Psoas muscle (tissue), 8 donors: ENCODE data around the gene RASA3. TPM values are rescaled to one million over a fixed set of nuclear protein-coding genes. Genes with fewer than 3 reads are reported as not detected.
"Not testable (repeated sequence)": the region's sequence is repeated elsewhere in the genome, so short reads cannot be mapped to it uniquely, and the experiment has no call there.

Source experiments
- ATAC-seq, 4 donors: fragments of 200-7000 bp; cut with Tn5 transposase; one replicate each; pipeline ENCODE4 v1.9.1; 2020; ENCODE audit warnings: moderate library complexity in 3 of 4, mild to moderate bottlenecking in 2 of 4
- DNase-seq, 2 donors: peaks; one replicate each; pipeline ENCODE4 v3.0.0-alpha.2; 2020
- H3K27ac ChIP-seq: fragments of 200-600 bp; one replicate; pipeline ENCODE4 v1.8.0; 2022
- H3K27me3 ChIP-seq, 3 donors: fragments of 200-600 bp in 1 of 3; one replicate each; pipeline versions ENCODE4 v1.6.1 to v1.8.0; 2013 to 2022; ENCODE audit warnings: low read length in 2 of 3, mild to moderate bottlenecking in 2 of 3, moderate library complexity in 1 of 3; ENCODE audit not compliant: insufficient read depth in 3 of 3
- H3K36me3 ChIP-seq, 2 donors: fragments of 200-600 bp in 1 of 2; one replicate each; pipeline versions ENCODE4 v1.6.1 to v1.8.0; 2013 to 2022; ENCODE audit warnings: low read depth in 1 of 2, mild to moderate bottlenecking in 1 of 2, moderate library complexity in 1 of 2; ENCODE audit not compliant: insufficient read depth in 1 of 2
- H3K4me1 ChIP-seq: fragments of 200-600 bp; one replicate; pipeline ENCODE4 v1.8.0; 2022
- H3K4me3 ChIP-seq: fragments of 200-600 bp; one replicate; pipeline ENCODE4 v1.8.0; 2022; ENCODE audit warnings: mild to moderate bottlenecking
- H3K9me3 ChIP-seq: fragments of 200-600 bp; one replicate; pipeline ENCODE4 v1.8.0; 2022
- CTCF ChIP-seq: fragments of 200-600 bp; IDR thresholded peaks from one replicate; pipeline ENCODE4 v1.8.0; 2022; ENCODE audit warnings: antibody characterized with exemption
- WGBS, 3 donors: extraction: QIAGEN DNeasy Blood & Tissue Kit; methylation state at CpG; one replicate each; pipeline versions ENCODE4 v1.1.6 to v1.1.7; 2013; 5-methylcytosine and 5-hydroxymethylcytosine counted together
- intact Hi-C, 2 donors: fragments of 100-400 bp; cut with DNase I; formaldehyde crosslinking; loops; one replicate each; pipeline versions ENCODE4 v1.11.0 to v1.14.2; 2022
- polyA plus RNA-seq, 3 donors: library from polyadenylated mRNA; stranded (reverse); fragments of 200-250 nt; gene quantifications; one replicate each; pipeline ENCODE4 v1.2.3, GENCODE V29; 2013
- total RNA-seq, 4 donors: library from RNA; stranded (reverse); fragmentation: NEBNext Ultra II Directional in 2 of 4; extraction: Animal tissue kit (Norgen Biotek cat#: 25700) in 2 of 4; gene quantifications; one replicate each; pipeline versions ENCODE4 v1.2.1 to v1.2.4, GENCODE V29; 2021 to 2023
- donor health status: healthy with polysubstance abuse.
- donor health status: DM: no; HTN: no; CAD: no; lungs with moderate emphysema.
- donor health status: Bipolar disorder and iron deficiency.
- donor health status: healthy.
- donor health status: DM: yes; HTN: yes; CAD: no.
- donor health status: DM: no; HTN: no; CAD: no.
- donor health status: DM: no; HTN: no; CAD: no.
- donor health status: DM: yes; HTN: yes; CAD: no.

Gene RASA3
- total and polyA plus RNA-seq, 7 donors = 4.8 to 24.4 (median 13.1) TPM

DNA sequence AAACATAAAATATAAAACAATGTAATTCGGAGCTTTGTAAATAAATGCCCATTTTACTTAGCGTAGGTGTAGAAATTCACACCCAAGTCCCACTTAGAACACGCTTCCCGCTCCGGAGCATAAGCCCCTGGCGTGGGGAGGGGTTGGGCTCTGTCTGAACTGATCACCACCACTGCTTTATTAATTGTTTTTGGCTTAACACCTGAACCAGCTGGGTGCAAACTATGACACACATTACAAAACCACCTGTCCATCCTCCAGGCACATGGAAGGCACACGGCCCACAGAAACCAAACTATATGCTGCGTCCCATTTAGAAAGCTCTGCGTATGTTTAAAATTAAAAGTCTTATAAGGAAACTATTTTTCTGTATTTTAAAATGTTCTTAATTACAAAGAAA lies 25.9 kb downstream of the RASA3 start:
- no peak for ATAC-seq
- Histone ChIP-seq H3K36me3 (no peaks in the 10 kb centered on the region), H3K9me3 (no peaks in the 10 kb centered on the region), H3K27me3 (no peaks in the 10 kb centered on the region), H3K27ac (peak overlapping the region; percentile 92), H3K4me1 (peaks cover 55% of the 10 kb centered on the region), H3K4me3 (no peak overlapping the region)
- no peak for TF ChIP-seq CTCF
- intact Hi-C loops = loop anchor here in 1 of 2 donors (2.0 kb wide), 1 partner anchor 18 kb away; no protein-coding TSS in a partner anchor
- no peak for DNase-seq
- 94 to 95% (median 94%) methylated on average over 9 of the region's 9 CpGs for whole genome bisulfite sequencing, 3 donors

GRCh38 chr13:114105521-114106225 lies 26.8 kb downstream of the RASA3 start:
- no peak for ATAC-seq
- Histone ChIP-seq H3K4me1 (peaks cover 62% of the 10 kb centered on the region), H3K9me3 (no peaks in the 10 kb centered on the region), H3K4me3 (no peak overlapping the region), H3K36me3 (no peaks in the 10 kb centered on the region), H3K27ac (peak overlapping the region; percentile 50), H3K27me3 (no peaks in the 10 kb centered on the region)
- intact Hi-C loops = loop anchor here in 1 of 2 donors (2.0 kb wide), 1 partner anchor 19 kb away; no protein-coding TSS in a partner anchor
- TF ChIP-seq CTCF = no peak
- 69 to 75% (median 72%) methylated on average over 30 of the region's 30 CpGs for WGBS, 3 donors
- peak; percentile 14 to 57 for DNase-seq

DNA sequence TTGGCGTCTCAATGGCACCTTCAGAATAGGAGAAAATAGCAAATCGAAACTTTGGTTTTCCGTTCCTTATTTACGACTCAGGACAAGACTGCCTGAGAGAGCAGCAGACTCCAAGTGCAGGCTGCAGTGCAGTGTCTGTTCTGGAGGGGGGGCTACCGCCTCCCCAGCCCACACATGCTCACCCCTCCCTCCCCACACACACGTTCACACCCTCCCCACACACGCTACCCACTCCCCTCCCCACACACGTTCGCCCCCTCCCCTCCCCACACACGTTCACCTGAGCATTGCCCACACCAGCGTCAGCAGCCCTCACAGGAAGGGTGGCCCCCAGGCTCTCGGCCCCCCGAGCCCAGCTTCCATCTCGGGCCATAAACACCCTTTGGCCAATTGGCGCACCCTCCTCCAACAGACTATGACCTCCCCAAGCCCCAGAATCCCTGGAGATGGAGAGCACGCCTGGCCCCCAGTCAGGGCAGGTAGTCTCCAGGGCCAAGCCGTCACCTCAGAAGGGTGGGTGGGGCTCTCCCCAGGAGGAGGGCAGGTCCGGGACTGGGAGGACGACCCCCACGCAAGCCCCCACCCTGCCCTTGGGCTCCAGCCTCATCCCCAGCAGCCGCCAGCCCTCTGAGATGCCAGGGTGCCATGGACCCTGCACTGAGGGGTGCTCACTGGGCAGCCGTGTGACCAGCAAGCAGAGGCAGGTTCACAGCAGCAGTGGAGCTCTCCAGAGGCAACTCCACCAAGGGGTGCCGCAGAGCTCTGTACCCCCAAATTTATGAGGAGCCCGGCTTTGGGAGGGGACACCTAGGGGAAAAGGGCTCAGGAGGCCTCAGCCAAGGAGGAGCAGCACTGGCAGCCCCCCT lies 27.5 kb downstream of the RASA3 start:
- ATAC-seq (no peak), DNase-seq (peak; percentile 8 to 49)
- WGBS, 3 donors = 82 to 91% (median 86%) methylated on average over 24 of the region's 24 CpGs
- intact Hi-C loops = loop anchor here (5.0 kb wide), 2 partner anchors 38 to 43 kb away; no protein-coding TSS in a partner anchor
- Histone ChIP-seq H3K9me3 (no peaks in the 10 kb centered on the region), H3K27me3 (no peaks in the 10 kb centered on the region), H3K36me3 (no peaks in the 10 kb centered on the region), H3K27ac (peak overlapping the region; percentile 50), H3K4me3 (no peak overlapping the region), H3K4me1 (peaks cover 57% of the 10 kb centered on the region)
- no peak for TF ChIP-seq CTCF

GRCh38 chr13:114103801-114104654 lies 28.4 kb downstream of the RASA3 start:
- H3K27me3 ChIP-seq = no peaks in the 10 kb centered on the region
- 89 to 96% (median 93%) methylated on average over 29 to 60 of the region's 62 CpGs for WGBS, 3 donors
- ATAC-seq (no peak), DNase-seq (peak; percentile 12 to 40)
- no peaks in the 10 kb centered on the region for H3K36me3 ChIP-seq
- no peak overlapping the region for H3K27ac ChIP-seq
- H3K4me1 ChIP-seq = peaks cover 48% of the 10 kb centered on the region
- H3K9me3 ChIP-seq = no peaks in the 10 kb centered on the region
- no peak overlapping the region for H3K4me3 ChIP-seq
- no peak for TF ChIP-seq CTCF
- intact Hi-C loops = loop anchor here (5.0 kb wide), 2 partner anchors 37 to 42 kb away; no protein-coding TSS in a partner anchor

- not testable (repeated sequence) for H3K36me3 ChIP-seq, H3K27me3 ChIP-seq, H3K4me3 ChIP-seq, ATAC-seq, H3K9me3 ChIP-seq
- intact Hi-C loops = loop anchor here (5.0 kb wide), 2 partner anchors 36 to 41 kb away; no protein-coding TSS in a partner anchor
- Histone ChIP-seq H3K27ac (peak overlapping the region; percentile 75), H3K4me1 (peaks cover 49% of the 10 kb centered on the region)
- peak in 1 of 2 donors; percentile 10 for DNase-seq
- 94 to 99% (median 96%) methylated on average over 10 to 15 of the region's 20 CpGs for WGBS, 3 donors
These were observed 29.2 kb downstream of the RASA3 start for GRCh38 chr13:114103289-114103621.
